CD4-positive, alpha-beta T cell treated with Interleukin-15 for 1 hour (primary cell): ENCODE results near the gene SELENON.
A peak's percentile ranks its signal among the peaks of the same experiment; 100 is the strongest.
"Not testable (repeated sequence)": the region's sequence is repeated elsewhere in the genome, so short reads cannot be mapped to it uniquely, and the experiment has no call there.

Experiments used
- DNase-seq: peaks from one replicate; pipeline ENCODE4 v3.0.0-alpha.2; 2020

The SELENON gene

DNA sequence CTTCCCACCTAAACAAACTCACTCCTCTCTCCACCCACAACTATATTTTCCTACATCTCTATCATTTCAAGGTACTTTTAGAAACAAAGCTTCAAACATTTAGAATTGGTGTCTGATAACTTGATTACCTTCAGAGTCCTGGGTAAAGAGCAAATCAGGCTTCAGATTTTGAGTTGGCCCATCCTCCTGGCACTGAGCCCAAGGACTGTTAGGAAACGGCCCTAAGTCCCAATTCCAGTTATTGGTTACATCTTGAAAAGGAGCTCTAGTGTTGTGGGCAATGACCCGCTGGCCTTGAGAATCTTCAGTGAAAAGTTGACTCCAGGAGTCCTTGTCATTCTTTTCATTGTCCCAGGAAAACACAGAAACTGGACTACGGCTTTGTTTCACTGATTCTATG, 34.9 kb downstream of the SELENON start:
- DNase-seq = no peak

DNA sequence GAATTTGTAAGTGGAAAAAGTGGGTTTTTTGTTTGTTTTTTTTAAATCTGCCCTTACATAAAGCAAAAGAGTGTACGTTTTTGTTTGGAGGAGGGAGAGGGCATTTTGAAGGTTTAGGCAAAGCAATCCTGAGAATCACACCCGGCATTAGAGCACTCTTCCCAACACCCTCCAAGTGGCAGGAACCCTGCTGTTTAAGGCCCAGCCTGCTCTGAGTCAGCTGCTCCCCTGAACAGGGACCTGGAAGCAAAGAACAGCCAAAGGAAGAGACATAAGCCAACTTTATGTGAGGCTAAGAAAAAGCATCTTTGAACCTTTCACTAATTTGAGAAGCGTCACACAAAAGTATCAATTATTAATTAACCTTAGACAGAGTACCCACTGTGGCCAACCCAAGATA, 36.7 kb downstream of the SELENON start:
- DNase-seq = no peak

DNA sequence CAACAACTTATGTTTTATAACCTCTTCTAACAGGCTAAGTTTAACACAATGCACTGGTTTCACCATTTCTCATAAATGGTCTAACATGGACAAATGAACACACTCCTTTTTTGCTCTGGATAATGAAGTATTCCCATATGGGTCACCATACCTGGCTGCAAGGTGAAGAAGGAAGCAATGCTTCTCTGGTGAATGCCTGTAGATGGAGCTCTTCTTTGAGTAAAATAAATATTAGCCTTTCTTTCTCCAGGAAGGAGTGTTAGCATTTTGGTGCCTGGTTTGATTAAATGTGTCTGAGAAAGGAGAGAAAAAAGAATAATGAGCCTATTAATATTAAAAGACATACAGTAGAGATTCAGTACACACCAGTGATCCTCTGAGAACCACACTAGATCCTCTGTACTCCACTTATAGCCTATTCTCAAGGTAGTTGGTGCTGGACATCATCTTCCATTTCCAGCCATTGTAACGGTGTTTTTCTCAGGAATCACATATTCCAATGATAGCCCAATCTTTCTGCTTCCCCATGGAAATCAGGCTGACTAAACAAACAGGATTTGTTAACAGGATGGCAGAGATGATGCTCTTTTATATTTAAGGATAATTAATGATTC, 37.4 kb downstream of the SELENON start:
- DNase-seq = no peak

DNA sequence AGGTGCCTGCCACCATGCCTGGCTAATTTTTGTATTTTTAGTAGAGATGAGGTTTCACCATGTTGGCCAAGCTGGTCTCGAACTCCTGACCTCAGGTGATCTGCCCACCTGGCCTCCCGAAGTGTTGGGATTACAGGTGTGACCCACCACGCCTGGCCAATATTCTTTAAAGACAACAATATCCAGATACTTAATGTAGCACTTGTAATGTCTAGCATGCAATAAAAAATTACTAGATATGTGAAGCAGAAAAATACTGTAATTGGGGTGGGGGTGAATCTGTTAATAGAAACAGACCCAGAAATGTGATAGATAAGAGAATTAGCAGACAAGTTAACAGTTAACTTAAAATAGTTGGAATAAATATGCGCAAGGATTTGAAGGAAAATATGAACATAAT, 39.8 kb downstream of the SELENON start:
- not testable (repeated sequence) for DNase-seq

DNA sequence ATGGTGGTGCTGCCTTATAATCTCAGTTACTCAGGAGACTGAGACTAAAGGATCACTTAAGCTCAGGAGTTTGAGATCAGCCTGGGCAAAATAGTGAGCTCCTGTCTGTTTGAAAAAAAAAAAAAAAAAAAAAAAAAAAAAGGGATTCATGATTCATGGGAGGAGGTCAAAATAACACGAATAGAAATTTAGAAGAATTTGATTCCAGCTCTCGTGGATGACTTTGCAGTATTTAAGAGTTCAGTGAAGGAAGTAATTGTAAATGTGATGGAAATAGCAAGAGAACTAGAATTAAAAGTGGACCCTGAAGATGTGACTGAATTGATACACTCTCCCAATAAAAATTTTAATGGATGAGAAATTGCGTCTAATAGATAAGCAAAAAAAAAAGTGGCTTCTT, 43.5 kb downstream of the SELENON start:
- no peak for DNase-seq

DNA sequence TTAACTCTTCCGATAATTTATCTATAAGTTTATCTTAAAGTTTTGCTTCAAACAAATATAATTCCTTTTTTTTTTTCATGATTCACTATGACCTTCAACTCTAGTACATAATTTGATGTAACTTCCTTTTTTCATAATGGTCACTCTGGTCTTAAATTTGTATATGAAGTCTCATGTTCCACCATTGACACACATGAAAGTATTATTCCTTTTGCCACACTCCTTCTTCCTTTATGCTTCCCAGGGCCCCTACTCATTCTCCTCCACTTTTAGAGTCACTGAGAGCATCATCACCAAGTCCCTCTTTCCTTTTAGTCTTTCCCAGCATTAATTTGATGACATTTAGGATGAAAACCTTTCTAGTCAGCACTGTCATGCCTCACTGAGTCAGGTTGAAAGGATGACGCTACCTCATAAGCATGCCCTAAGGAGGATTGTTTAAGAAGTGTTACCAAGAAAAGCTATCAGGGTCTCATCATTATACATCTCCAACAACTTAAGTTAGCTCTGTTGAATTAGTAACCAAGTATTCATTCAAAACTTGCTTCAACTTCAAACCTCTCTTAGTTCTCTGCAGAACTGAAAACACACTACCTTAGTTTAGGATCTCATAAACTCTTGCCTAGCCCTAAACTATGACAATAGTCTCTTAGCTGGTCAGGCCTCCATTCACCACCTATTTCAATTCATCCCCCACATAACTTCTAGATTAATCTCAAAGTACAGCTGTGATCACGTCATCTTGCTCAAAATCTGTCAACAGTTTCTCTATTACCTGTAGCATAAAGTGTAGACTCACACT, 44.7 kb downstream of the SELENON start:
- no peak for DNase-seq

DNA sequence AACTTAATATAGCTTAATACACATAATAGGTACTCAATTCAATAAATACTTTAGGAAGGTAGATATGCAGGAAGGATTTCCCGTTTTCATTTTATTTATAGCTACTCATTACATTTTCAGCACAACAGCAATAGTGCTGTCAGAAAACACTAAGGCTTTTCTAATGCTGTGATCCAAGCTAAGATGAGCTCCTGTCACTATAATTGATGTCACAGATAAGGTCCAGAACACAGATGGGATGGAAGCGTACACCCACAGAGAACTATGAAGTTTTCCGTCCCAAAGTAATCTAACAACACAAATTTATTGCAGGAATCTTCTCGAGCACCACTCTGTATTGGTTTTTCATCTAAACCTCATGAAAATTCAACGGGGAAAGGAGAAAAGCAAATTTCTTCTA, 45.7 kb downstream of the SELENON start:
- DNase-seq = no peak

DNA sequence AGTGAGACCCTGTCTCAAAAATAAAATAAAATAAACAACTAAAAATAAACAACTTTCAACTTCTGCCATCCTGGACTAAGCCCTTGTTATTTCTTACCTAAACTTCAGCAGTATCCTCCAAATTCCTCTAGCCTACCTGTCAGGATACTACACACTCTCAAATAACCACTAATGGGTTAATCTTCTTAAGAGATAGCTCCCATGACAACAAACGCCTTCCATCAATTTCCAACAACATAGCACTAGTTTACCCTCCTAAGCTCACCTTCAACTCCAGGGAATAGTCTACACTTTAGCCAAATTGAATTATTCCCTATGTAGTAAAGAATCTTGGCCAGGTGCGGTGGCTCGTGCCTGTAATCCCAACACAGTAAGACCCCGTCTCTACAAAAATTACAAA, 47.9 kb downstream of the SELENON start:
- no peak for DNase-seq

DNA sequence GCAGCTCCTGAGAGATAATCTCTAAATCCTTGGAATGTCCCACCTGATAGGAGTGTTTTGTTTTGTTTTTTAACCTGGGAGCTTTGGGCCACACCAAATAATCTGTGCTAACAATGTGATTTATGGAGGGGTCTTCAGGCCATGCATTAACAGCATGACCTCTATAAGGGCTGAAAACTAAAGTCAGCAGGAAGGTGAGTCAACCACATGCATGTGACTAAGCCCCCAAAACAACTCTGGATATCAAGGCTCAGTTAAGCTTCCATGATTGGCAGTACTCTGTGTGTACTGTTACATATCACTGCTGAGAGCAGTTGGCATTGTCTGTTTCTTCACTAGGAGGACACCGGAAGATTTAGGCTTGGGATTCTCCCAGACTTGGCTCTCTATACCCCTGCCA, 48.5 kb downstream of the SELENON start:
- no peak for DNase-seq

DNA sequence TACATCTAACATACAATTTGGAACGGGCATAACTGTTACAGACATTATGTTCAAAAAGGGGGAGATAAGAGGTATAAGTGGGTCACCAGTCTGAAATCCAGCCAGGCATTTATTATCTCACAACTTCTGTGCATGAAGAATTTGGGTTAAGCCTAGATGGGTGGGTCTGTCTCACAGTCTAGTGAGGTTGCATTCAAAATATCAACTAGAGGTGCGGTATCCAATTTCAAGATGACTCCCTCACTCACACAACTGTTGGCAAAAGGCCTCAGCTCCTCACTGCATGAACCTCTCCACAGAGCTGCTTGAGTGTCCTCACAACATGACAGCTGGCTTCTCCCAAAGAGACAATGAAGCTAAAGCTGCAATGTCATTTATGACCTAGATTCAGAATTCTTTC, 54.6 kb downstream of the SELENON start:
- DNase-seq = no peak

DNA sequence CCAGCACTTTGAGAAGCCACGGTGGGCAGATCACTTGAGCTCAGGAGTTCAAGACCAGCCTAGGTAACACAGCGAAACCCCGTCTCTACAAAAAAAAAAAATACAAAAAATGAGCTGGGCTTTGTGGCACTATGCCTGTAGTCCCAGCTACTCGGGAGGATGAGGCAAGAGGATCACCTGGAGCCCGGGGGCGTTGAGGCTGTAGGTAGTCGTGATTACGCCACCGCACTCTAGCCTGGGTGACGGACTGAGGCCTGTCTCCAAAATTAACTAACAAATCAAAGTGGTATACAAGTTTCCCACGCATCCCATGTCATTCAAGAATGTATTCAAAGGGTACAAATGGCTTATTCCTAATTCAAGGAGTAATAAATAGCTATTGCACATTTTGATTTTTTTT, 56.9 kb downstream of the SELENON start:
- no peak for DNase-seq

DNA sequence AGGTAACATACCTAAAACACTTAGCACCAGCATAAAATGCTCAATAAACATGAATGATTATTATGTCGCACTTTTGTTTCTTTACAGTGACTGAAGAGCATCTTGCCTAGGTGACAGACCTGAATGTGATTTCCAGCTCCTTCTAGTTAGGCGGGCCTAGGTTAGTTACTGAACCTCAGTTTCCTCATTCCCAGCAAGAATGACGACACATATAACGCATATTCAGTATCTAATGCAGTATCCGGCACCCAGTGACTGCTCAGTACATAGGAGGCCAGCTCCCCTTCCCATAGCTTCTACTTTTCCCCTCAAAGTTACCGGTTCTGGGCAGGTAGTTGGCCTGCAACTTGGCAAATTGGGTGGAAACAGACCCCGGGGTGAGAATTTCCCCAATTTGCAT, 58.5 kb downstream of the SELENON start:
- no peak for DNase-seq

DNA sequence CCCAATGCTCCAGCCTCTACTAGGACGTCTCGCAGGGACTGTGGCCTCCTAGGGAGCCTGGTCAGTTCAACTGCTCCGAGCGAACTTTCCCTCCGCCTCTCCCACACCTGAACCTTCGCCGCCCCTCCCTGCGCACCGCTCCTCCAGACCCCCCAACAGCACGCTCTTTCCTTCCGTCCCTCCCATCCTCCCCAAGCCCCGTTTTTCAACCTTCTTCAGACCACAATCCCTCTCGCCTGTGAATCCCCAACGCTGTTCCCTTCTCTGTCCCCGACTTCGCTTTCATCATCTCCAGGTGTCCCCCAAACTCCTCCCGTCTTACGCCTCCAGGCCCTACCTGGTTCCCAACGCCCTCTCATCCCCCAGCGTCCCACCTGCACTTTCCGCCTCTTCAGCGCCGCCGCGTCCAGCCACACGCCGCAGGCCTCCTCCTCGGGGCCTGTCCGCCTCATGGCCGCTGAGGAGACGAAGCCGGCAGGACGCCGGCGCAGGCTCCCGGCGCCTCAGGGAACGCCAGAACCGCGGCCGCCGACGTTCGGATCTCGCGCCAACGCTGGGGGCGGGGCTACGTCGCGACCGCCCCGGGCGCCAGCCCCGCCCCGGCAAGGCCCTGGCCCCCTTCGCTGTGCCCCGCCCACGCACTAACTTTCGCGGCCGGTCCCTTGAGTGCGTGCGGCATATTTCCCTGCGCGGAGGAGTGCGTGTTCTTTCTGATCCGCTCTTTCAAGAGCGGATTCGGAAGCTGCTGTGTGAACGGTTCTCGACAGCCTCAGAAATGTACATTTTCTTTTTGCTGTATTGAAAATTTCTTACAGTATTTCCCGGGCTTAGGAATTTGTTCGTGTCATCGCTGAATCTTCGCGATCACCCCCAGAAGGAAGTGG, 59.2 kb downstream of the SELENON start, which contains the start of gene AUNIP:
TSS of gene AUNIP (minus strand) at position 552 of the 884 bp plus-strand sequence. CDS start at position 452, 100 bp downstream.
- DNase-seq = peak; percentile 90

DNA sequence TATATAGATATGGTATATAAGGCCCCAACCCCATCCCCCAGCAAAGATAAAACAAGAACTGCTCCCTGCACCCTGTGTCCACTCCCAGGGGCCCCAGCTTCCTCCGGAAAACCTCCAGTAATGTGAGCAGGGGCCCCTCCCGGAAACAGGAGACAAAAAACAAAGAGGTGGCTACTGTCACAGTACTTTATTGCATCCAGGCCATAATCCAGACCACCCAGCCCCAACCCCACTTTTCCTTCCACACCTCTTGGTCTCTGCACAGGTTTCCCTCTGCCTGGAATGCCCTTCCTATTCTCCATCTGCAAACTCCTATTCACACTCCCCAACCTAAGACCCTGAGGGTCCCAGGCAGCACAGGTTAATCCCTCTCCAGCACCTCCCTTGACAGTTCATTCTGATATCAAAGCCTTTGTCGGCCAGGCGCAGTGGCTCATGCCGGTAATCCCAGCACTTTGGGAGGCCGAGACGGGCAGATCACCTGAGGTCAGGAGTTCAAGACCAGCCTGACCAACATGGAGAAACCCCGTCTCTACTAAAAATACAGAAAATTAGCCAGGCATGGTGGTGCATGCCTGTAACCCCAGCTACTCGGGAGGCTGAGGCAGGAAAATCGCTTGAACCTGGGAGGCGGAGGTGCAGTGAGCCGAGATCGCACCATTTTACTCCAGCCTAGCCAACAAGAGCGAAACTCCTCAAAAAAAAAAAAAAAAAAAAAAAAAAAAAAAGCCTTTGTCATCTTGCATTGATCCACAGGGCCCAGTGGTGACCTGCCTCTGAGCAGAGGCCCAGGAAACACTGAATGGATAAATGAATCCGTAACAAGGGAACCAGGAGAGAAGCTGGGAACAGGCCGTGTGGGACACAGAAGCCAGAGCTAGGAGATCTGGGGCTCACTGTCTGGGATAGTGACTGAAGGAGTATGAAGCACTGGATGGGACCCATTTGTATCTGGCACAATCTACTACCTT, 61.6 kb downstream of the SELENON start:
- peak; percentile 25 for DNase-seq

DNA sequence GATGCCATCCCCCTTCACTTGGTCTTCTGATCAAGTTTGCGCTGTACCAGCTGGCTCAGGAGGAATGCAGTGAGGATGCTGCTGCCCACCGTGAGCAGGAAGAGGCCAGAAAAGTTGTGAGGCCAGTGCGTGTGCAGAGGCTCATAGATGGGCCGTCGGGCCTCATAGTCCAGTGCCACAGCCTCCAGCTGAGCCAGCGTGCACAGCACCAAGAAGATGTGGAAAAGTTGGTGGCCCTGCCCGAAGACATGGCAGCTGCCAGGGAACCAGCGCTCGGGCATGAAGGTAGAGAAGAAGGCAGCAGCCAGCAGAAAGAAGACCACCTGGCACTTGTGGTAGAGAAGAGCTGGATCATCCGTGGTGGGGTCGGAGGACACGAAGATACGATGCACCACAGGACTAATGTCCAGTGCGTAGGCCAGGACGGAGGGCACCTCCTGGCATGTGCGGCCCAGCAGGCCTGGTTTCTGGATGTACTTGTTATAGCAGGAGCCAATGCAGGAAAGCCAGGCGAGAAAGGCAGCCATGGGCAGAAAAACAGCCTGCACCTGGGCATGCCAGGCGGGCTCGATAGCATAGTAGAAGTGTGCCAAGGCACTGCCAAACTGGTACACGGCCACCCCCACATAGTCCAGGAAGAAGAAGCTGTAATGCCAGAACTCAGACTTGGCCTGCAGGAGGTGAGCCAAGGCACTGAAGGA, 62.9 kb downstream of the SELENON start:
- DNase-seq = no peak

DNA sequence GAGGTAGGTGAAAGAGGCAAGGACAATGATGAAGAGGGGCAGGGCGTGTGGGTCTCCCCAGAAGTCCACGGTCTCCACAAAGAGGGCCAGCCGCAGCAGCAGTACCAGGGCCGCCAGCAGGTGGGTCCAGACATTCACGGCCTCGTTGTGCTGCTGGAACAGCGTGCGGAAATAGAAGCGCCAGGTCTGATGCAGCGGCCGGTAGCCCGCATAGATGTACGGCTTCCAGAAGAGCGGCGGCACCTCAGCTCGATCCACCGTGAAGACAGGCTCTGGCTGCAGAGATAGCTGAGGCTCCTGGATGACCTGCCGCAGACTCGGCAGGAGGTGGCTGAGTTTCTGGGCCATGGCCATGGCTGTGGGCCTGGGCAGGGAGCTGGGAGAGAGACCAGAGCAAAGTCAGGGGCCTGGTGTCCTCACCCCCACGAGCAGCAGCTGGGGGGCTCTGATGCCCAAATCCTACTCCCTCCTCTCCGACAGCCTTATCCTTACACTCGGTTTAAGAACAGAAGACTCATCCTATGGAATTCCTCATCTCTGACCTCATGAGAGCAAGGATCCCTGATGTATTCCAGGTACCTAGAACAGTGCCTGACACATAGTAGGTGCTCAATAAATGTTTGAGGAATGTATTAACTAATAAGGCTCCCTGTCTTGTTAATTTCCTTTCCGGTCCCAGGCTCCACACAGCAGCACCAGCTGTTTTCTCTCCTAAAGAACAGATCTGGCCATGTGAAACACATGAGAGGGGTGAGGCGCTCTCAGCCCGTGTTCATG, 63.7 kb downstream of the SELENON start:
- DNase-seq = no peak

DNA sequence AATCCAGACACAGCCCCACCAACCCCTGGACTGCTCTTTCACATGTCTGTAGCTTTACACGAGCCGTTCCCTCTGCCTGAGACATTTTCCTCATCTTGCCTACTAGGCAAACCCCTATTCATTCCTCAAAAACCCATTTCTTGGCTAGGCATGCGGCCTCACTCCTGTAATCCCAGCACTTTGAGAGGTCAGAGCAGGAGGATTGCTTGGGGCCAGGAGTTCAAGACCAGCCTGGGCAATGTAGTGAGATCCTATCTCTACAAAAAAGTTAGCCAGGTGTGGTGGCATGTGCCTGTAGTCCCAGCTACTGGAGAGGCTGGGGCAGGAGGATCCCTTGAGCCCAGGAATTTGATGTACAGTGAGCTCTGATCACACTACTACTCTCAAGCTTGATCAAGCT, 64.4 kb downstream of the SELENON start:
- no peak for DNase-seq

DNA sequence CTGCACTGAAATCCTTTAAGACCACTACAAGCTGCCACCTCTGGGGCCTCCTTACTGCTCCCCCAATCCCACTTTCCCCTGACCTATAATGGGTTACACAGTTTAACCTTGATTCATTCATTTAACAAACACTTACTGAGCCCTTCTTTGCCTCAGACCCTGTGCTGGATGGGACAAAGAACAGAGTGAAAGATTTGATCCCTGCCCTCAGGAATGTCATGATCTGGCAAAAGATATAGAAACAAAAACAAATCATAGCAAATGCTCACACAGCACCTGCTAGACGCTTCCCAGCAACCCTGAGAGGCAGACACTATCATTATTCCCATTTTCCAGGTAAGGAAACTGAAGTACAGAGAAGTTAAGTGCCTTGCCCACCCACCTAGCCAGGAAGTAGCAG, 66.3 kb downstream of the SELENON start:
- DNase-seq = no peak

DNA sequence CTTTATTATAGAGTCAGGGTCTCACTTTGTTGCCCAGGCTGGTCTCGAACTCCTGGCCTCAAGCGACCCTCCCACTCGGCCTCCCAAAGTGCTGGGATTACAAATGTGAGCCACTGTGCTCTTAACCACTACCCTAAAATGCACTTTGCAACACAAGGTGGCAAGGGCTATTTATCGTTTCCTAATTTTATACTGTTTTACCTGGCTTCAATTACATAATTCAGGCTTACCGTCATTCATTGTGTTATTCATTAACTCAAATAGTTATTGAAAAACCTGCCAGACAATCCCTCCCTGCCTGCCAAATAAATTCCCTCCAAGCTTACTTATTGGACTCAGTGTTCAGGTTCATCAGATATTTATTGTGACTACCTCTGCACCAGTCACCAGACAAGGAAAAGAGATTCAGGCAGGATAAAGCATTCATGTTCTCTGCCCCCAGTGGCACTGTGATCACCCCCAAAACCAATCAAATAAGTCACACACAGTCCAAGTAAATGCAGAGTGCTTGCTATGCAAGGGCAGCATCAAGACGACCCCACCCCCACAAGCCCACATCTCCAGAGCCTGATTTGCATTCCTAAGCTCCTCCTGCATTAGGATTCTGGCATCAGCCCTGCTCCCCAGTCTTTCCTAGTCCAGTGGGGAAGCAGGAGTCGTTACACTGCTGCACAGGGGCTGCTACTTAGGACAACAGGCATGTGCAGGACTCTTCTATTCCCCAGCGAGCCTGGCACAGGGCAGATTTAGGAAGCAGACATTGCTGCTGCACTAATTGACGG, 67.4 kb downstream of the SELENON start:
- no peak for DNase-seq
